C4-2B (cell line): ENCODE data around the gene ZBTB7B.

Experiments used
- CTCF ChIP-seq: fragments of 450-650 bp; conservative IDR thresholded peaks from 2 replicates; pipeline ENCODE4 v1.5.1; 2017; ENCODE audit warnings: mild to moderate bottlenecking
- ZFX ChIP-seq: fragments of 450-650 bp; IDR thresholded peaks from 2 replicates; pipeline ENCODE4 v1.6.1; 2017

GRCh38 chr1:155012026-155012546 is 9.5 kb downstream of the ZBTB7B start:
- TF ChIP-seq CTCF (no peak), ZFX (no peak)
